HCT116 (cell line): ENCODE results near the gene TTLL11. TPM values are rescaled to one million over a fixed set of nuclear protein-coding genes. Genes with fewer than 3 reads are reported as not detected.

ENCODE experiments used
- ATAC-seq: fragments of 200-7000 bp; cut with Tn5 transposase; 2 replicates; pipeline ENCODE4 v1.9.1; 2020; ENCODE audit warnings: mild to moderate bottlenecking, moderate library complexity
- BruUV-seq: library from RNA; stranded (reverse); fragments of 400-500 nt; replicated peaks from 2 replicates; lab custom pipeline; 2021; lab: Mats Ljungman, UMichigan
- CTCF ChIA-PET: fragments of 300-600 bp; sonication (Branson Sonifier 250); formaldehyde crosslinking; loops from one replicate; lab custom pipeline; 2021; ENCODE audit warnings: antibody characterized with exemption; lab: Charles Lee
- POLR2A ChIA-PET: fragments of 300-600, 350-600 bp; sonication (Branson Sonifier 250); formaldehyde crosslinking; loops from one replicate; lab custom pipeline; 2021; ENCODE audit warnings: antibody characterized with exemption; lab: Charles Lee
- RAD21 ChIA-PET, 2 experiments: fragments of 300-600 bp; sonication (Branson Sonifier 250); formaldehyde crosslinking; loops; one replicate each; lab custom pipeline; 2023; ENCODE audit warnings: low total read pairs in 2 of 2; ENCODE audit not compliant: uncharacterized antibody in 2 of 2, unreplicated experiment in 2 of 2, low non-redundant PET in 1 of 2; lab: Charles Lee
- DNase-seq: peaks from one replicate; pipeline ENCODE4 v3.0.0-alpha.2; 2010; ENCODE audit warnings: low read depth, low spot score
- H2AFZ ChIP-seq: fragments of 200-600 bp; shearing (Covaris generic), sonication (generic); 2 replicates; pipeline ENCODE4 v1.6.1; 2017; ENCODE audit warnings: low read depth, mixed run types, mixed read lengths, antibody characterized with exemption, low read length; ENCODE audit not compliant: poor library complexity, severe bottlenecking
- H3K27ac ChIP-seq: 2 replicates; pipeline ENCODE4 v1.5.1; 2012; ENCODE audit warnings: low read depth, low read length
- H3K27me3 ChIP-seq: fragments of 200-600 bp; sonication (generic); 2 replicates; pipeline ENCODE4 v1.6.1; 2016; ENCODE audit warnings: mixed run types, low read length, mixed read lengths; ENCODE audit not compliant: insufficient read depth
- H3K36me3 ChIP-seq, 2 experiments: fragments of 200-500 bp in 1 of 2; fragments of 200-600 bp in 1 of 2; sonication (Bioruptor generic) in 1 of 2; sonication (generic) in 1 of 2; 2 replicates each; pipeline versions ENCODE4 v1.5.1 to v1.6.1; 2014 to 2016; ENCODE audit warnings: low read length in 2 of 2, inconsistent platforms in 1 of 2, mixed read lengths in 1 of 2, mixed run types in 1 of 2; ENCODE audit not compliant: insufficient read depth in 2 of 2, control insufficient read depth in 1 of 2
- H3K4me1 ChIP-seq, 2 experiments: fragments of 200-600 bp in 1 of 2; sonication (generic) in 1 of 2; 2 replicates each; pipeline versions ENCODE4 v1.5.1 to v1.6.1; 2012 to 2017; ENCODE audit warnings: low read length in 2 of 2, inconsistent platforms in 1 of 2, mild to moderate bottlenecking in 1 of 2, mixed read lengths in 1 of 2, mixed run types in 1 of 2, moderate library complexity in 1 of 2; ENCODE audit not compliant: insufficient read depth in 2 of 2, control insufficient read depth in 1 of 2
- H3K4me2 ChIP-seq: fragments of 200-600 bp; sonication (generic); 2 replicates; pipeline ENCODE4 v1.6.1; 2017; ENCODE audit warnings: mixed run types, low read length, mixed read lengths
- H3K4me3 ChIP-seq, 2 experiments: fragments of 200-600 bp in 1 of 2; sonication (generic) in 1 of 2; replicated peaks in 1 of 2; 2 replicates each; pipeline ENCODE4 v1.5.1; 2011 to 2016; ENCODE audit warnings: low read length in 2 of 2, control low read depth in 1 of 2, low read depth in 1 of 2, mild to moderate bottlenecking in 1 of 2, mixed read lengths in 1 of 2, mixed run types in 1 of 2
- H3K79me2 ChIP-seq: fragments of 200-600 bp; sonication (generic); 2 replicates; pipeline ENCODE4 v1.6.1; 2017; ENCODE audit warnings: mild to moderate bottlenecking, mixed run types, low read length, moderate library complexity, mixed read lengths; ENCODE audit not compliant: insufficient read depth
- H3K9ac ChIP-seq: fragments of 200-600 bp; sonication (generic); 2 replicates; pipeline ENCODE4 v1.6.1; 2016; ENCODE audit warnings: low read length, mixed read lengths
- H3K9me2 ChIP-seq: fragments of 200-600 bp; sonication (generic), shearing (Covaris generic); 2 replicates; pipeline ENCODE4 v1.6.1; 2017; ENCODE audit warnings: mixed run types, mild to moderate bottlenecking, moderate library complexity; ENCODE audit not compliant: insufficient read depth
- H3K9me3 ChIP-seq, 2 experiments: fragments of 200-500 bp in 1 of 2; fragments of 200-600 bp in 1 of 2; sonication (Bioruptor generic) in 1 of 2; sonication (generic) in 1 of 2; 2 replicates each; pipeline ENCODE4 v1.6.1; 2014 to 2017; ENCODE audit warnings: low read length in 2 of 2, mixed read lengths in 2 of 2, inconsistent platforms in 1 of 2, low read depth in 1 of 2, mild to moderate bottlenecking in 1 of 2, mixed run types in 1 of 2, moderate library complexity in 1 of 2; ENCODE audit not compliant: control insufficient read depth in 1 of 2, insufficient read depth in 1 of 2
- H4K20me1 ChIP-seq: fragments of 200-600 bp; sonication (generic), shearing (Covaris generic); 2 replicates; pipeline ENCODE4 v1.6.1; 2017; ENCODE audit warnings: mixed run types, mild to moderate bottlenecking, moderate library complexity; ENCODE audit not compliant: insufficient read depth
- ATF3 ChIP-seq: IDR thresholded peaks from 2 replicates; pipeline ENCODE4 v1.6.1; 2012
- CEBPB ChIP-seq: IDR thresholded peaks from 2 replicates; pipeline ENCODE4 v1.6.1; 2012; ENCODE audit warnings: low read depth
- EGR1 ChIP-seq: IDR thresholded peaks from 2 replicates; pipeline ENCODE4 v1.6.1; 2012; ENCODE audit warnings: low read depth
- ELF1 ChIP-seq: IDR thresholded peaks from 2 replicates; pipeline ENCODE4 v1.6.1; 2012; ENCODE audit warnings: low read depth, borderline replicate concordance
- EZH2phosphoT487 ChIP-seq: fragments of 200-600 bp; IDR thresholded peaks from 2 replicates; pipeline ENCODE4 v1.6.1; 2018; ENCODE audit warnings: antibody characterized with exemption, borderline replicate concordance
- MAX ChIP-seq: IDR thresholded peaks from 2 replicates; pipeline ENCODE4 v1.6.1; 2012
- POLR2AphosphoS5 ChIP-seq: IDR thresholded peaks from 2 replicates; pipeline ENCODE4 v1.6.1; 2011; ENCODE audit warnings: mild to moderate bottlenecking, low read depth, low read length, moderate library complexity
- REST ChIP-seq: IDR thresholded peaks from 2 replicates; pipeline ENCODE4 v1.6.1; 2012; ENCODE audit warnings: low read depth
- SIN3A ChIP-seq: IDR thresholded peaks from 2 replicates; pipeline ENCODE4 v1.6.1; 2012; ENCODE audit warnings: low read depth
- YY1 ChIP-seq: IDR thresholded peaks from 2 replicates; pipeline ENCODE4 v1.6.1; 2011; ENCODE audit warnings: low read length, low read depth, moderate library complexity, mild to moderate bottlenecking; ENCODE audit not compliant: insufficient replicate concordance; ENCODE audit errors: extremely low read depth
- intact Hi-C: fragments of 100-400 bp; cut with micrococcal nuclease; formaldehyde crosslinking; loops from 2 replicates; pipeline ENCODE4 v1.10.0; 2022
- total RNA-seq: library from RNA; stranded (reverse); gene quantifications from one replicate; pipeline ENCODE4 v1.2.1, GENCODE V29; 2021; ENCODE audit not compliant: unreplicated experiment

TTLL11 gene
- total RNA-seq, 1 experiment from 2014 or later = 2.2 TPM

- BruUV-seq = no TSS peak
- intact Hi-C loops = no loop called here
Measured at GRCh38 chr9:122015170-122015821, 77.8 kb downstream of the TTLL11 start.

More at GRCh38 chr9:122015170-122015821, 77.8 kb downstream of the TTLL11 start:
- TF ChIP-seq ATF3 (no peak), MAX (no peak), ELF1 (no peak), YY1 (no peak), POLR2AphosphoS5 (no peak), EZH2phosphoT487 (no peak), SIN3A (no peak), REST (no peak), CEBPB (no peak), EGR1 (no peak)
- DNase-seq = no peak
- Histone ChIP-seq H3K36me3 (no peaks in the 10 kb centered on the region), H3K9ac (no peak overlapping the region), H3K9me3 (no peaks in the 10 kb centered on the region), H3K27me3 (peaks cover 5% of the 10 kb centered on the region; the same call in 1 of the 2 replicates), H4K20me1 (no peaks in the 10 kb centered on the region), H3K9me2 (no peaks in the 10 kb centered on the region), H2AFZ (no peak overlapping the region), H3K79me2 (no peaks in the 10 kb centered on the region), H3K4me1 (no peaks in the 10 kb centered on the region), H3K27ac (no peak overlapping the region), H3K4me2 (no peak overlapping the region), H3K4me3 (no peak overlapping the region)
- no peak for ATAC-seq
- CTCF ChIA-PET = no interaction called here
- RAD21 ChIA-PET = no interaction called here
- POLR2A ChIA-PET = no interaction called here
